ENCODE data around the gene NKX1-2.

DNA sequence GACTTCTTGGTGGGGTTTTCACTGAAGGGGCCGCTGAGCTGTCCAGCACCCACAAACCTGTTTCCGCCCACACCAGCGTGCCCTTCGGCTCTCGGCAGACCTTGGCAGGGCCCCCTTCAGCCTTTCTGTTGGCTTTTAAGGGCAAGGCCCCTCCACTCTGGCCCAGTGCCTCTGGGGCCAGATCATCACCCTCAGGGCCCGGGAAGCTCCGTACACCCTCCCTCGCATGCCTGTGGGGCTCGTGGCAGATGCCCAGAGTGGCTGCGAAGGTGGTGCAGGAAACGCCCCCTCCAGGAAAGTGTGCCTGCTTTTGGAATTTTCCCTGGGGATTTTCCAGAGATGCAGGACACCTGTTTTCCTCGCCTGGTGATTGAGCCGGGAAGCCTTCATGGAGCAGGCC, 18.8 kb upstream of the NKX1-2 start:
- TF ChIP-seq, protein P1, sequence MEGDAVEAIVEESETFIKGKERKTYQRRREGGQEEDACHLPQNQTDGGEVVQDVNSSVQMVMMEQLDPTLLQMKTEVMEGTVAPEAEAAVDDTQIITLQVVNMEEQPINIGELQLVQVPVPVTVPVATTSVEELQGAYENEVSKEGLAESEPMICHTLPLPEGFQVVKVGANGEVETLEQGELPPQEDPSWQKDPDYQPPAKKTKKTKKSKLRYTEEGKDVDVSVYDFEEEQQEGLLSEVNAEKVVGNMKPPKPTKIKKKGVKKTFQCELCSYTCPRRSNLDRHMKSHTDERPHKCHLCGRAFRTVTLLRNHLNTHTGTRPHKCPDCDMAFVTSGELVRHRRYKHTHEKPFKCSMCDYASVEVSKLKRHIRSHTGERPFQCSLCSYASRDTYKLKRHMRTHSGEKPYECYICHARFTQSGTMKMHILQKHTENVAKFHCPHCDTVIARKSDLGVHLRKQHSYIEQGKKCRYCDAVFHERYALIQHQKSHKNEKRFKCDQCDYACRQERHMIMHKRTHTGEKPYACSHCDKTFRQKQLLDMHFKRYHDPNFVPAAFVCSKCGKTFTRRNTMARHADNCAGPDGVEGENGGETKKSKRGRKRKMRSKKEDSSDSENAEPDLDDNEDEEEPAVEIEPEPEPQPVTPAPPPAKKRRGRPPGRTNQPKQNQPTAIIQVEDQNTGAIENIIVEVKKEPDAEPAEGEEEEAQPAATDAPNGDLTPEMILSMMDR (IDR thresholded peaks at IDR 0.05) = no peak
- TF ChIP-seq POLR2A (IDR thresholded peaks at IDR 0.05) (no peak), POLR2AphosphoS5 (IDR thresholded peaks at IDR 0.05) (no peak)

All from breast epithelium (tissue), 3 donors.